Limb (tissue), 2 donors: ENCODE measurements around the gene RNASEH2B.

Experiments
- DNase-seq, 2 donors: peaks; one replicate each; pipeline ENCODE4 v3.0.0-alpha.2; 2016; ENCODE audit errors: extremely low spot score in 2 of 2

The RNASEH2B gene, protein sequence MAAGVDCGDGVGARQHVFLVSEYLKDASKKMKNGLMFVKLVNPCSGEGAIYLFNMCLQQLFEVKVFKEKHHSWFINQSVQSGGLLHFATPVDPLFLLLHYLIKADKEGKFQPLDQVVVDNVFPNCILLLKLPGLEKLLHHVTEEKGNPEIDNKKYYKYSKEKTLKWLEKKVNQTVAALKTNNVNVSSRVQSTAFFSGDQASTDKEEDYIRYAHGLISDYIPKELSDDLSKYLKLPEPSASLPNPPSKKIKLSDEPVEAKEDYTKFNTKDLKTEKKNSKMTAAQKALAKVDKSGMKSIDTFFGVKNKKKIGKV

GRCh38 chr13:50909605-50910484 is at the start of gene RNASEH2B:
Gene RNASEH2B (plus strand): TSS chr13:50909791. CDS start chr13:50910077, 286 bp downstream.
- DNase-seq = peak; percentile 55 to 79

GRCh38 chr13:50864492-50864891 is 45.1 kb upstream of the RNASEH2B start:
- no peak for DNase-seq

GRCh38 chr13:50866817-50867636 is 42.6 kb upstream of the RNASEH2B start:
- DNase-seq = no peak

GRCh38 chr13:50867637-50867945 is 42.0 kb upstream of the RNASEH2B start:
- DNase-seq = no peak

DNA sequence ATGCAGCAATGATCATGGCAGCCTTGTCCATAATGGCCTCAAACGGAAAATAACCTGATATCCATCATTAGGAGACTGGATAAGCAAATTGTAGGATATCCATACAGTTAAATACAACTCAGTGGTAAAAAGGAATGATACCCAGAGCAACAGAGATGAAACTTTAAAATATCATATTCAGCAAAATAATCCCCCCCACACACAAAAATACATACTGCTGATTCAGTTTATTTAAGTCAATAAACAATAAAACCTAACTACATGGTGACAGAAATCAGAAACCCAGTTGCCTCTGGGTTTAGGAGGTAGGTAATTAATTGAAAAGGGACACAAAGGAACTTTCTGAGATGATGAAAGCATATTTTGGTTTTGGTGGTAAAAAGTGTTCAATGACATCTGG is 38.2 kb upstream of the RNASEH2B start:
- no peak for DNase-seq

GRCh38 chr13:50873467-50873866 is 36.1 kb upstream of the RNASEH2B start:
- DNase-seq = no peak

- DNase-seq = no peak
Measured at GRCh38 chr13:50873991-50874390, 35.6 kb upstream of the RNASEH2B start.

DNA sequence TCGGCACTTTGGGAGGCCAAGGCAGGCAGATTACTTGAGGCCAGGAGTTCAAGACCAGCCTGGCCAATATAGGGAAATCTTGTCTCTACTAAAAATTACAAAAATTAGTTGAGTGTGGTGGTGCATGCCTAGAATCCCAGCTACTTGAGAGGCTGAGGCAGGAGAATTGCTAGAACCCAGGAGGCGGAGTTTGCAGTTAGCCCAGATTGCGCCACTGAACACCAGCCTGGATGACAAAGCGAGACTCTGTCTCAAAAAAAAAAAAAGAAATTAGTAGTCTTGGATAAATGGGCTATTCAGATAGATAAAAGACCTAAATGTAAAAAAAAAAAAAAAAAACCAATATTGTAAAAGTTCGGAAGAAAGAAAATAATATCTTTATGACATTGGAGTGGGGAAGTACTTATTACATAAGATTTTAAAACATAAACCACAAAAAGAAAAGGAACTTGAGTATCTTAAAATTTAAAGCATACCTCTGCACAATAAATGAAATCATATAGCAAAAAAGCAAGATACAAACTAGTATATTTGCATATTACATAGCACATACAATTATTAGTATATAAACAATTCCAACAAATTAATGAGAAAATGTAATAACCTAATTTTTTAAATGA is 26.7 kb upstream of the RNASEH2B start:
- DNase-seq = no peak

GRCh38 chr13:50883728-50884127 is 25.9 kb upstream of the RNASEH2B start:
- no peak for DNase-seq

GRCh38 chr13:50884265-50884664 is 25.3 kb upstream of the RNASEH2B start:
- DNase-seq = no peak

- no peak for DNase-seq
Measured at GRCh38 chr13:50887151-50887550, 22.4 kb upstream of the RNASEH2B start.

DNA sequence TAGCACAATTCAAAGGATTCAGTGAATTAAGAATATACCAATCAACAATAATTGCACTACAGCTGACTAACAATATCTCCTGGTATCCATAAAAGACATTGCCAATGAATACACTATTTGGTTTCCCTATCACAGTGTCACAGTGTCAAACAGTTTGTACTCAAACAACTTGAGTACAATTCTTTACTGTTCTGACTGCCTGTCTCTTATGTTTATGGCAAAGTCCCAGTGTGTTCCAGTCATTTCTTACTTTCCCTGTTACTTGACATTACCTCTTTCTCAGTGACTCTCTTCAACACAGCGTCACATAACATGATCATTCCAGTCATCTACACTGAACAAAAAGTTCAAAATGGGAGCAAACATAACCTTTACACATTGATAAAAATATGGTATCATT is 21.2 kb upstream of the RNASEH2B start:
- DNase-seq = no peak

- DNase-seq = no peak
Measured at GRCh38 chr13:50889317-50889716, 20.3 kb upstream of the RNASEH2B start.

DNA sequence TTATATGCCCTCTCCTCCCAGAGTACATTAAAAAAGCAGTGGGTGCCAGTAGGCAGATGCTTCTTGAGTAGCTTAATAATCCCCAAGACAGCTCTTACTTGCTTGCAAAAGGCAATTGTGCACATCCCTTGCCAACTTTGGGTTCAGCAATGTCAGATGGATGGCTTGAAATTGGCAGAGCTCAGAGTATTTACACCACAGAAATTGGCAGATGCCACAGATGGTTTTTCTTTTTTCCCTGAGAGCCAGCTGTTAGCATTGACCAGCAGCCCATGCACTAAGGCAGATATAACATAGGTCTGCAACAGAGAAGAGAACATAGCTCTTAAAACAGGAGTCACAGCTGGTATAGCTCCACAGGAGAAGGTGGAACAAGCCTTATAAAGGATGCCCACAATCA is 18.4 kb upstream of the RNASEH2B start:
- no peak for DNase-seq

GRCh38 chr13:50892210-50892944 is 17.2 kb upstream of the RNASEH2B start:
- DNase-seq = no peak

DNA sequence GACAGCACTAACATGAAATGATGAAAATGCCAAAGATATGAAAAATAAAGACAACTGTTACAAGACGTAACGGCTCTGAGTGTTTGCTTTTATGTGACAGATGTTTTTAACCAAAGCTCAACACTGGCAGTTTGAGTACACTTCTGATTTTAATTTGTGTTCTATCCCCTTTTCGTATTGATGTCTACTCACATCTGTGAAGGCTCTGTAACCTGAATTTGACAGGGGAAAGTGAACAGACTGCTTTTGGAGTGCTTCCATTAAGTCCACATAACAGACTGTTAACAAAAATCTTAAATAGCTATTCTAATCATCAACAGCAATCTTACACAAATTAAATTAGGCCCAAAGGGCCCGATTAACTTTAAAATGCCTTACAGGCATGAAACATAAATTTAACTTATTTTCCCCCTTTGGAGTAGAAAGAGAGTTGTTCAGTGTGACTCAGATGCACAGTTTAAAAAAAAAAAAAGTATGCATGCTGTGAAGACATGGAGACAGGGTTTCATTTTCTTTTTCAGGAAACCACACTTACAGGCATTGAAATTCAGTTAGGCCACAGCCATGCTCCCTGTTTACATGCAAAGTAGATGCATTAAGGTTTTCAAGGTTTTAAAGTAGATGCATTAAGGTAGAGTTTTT is 16.3 kb upstream of the RNASEH2B start:
- DNase-seq = peak in 1 of 2 donors; percentile 47

DNA sequence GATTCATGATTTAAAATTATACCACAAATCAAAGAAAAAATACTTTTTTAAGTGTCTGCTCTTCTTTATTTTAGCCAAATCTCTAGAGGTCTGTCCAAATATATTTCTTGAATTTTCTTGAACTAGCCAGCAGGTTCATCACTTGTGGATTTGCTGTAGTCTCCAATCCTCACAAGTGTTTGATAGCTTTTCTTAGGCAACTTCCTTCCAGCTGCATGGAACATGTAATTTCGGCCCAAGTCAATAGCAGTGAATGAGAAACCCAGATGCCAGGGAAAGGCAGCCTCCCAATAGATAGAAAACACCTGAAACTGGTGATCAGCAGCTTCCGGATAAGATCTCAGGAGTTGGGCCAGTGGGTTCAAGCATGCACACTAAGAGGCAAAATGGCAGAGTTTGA is 15.6 kb upstream of the RNASEH2B start:
- DNase-seq = no peak

DNA sequence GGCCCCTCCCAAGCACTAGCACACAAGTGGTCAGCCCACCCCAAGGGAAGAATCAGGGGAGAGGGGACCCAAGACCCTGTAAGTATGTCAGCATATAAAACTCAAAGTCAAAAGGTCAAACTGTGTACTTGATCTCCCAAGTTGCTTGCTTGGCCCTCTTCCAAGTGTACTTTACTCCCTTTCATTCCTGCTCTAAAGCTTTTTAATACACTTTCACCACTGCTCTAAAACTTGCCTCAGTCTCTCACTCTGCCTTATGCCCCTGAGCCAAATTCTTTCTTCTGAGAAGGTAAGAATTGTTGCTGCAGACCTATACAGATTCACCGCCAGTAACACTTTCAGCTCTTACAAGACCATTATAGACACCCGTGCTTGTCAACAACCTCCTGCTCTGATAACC is 15.1 kb upstream of the RNASEH2B start:
- no peak for DNase-seq

DNA sequence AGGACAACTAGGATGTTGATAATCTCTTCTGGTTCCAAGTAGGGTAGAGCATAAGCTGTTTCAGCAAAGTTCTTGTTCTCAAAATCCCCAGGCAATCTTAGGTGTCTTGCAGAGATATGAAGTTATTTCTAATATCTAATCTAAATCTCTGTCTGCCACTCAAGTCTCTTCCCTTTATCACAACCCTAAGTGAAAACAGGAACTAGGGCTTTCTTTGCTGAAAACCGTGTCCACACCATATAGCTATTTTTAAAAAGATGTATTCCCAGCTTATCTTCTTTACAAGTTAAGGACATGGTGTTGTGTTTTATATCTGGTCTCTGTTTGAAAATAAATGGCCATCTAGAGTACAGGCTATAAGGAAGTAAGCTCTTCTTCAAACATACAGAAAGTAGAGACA is 11.3 kb upstream of the RNASEH2B start:
- no peak for DNase-seq

DNA sequence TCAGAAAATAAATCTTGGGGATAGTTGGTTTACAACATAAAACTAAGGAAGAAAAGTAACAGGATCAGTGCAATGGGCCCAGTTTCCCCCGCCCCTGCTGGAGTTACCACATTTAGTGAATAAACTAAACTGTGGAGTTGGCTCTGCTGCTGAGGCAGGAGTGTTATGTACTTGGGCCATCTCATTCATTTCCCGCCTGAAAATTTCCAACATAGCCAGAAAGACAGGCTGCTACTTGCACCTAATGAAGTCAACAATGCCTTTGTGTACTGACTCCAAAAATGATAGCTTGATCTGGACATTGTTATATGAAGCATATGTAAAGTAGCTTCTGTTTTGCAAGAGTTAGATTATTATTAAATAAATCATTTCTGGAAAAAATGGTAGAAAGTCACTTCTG is 7.9 kb upstream of the RNASEH2B start:
- DNase-seq = no peak
